Heart left ventricle (tissue), 13 donors: Measurements from ENCODE around the gene SART1.

Source experiments
- CTCF ChIP-seq, 12 donors: fragments of 200-600 bp; sonication (generic) in 4 of 12; IDR thresholded peaks; one replicate each; pipeline versions ENCODE4 v1.5.0 to v1.8.0; 2018 to 2022; ENCODE audit warnings: antibody characterized with exemption in 12 of 12, mild to moderate bottlenecking in 5 of 12
- POLR2A ChIP-seq, 2 donors: fragments of 450-650 bp; IDR thresholded peaks; one replicate each; pipeline ENCODE4 v1.6.1; 2017; ENCODE audit warnings: antibody characterized with exemption in 2 of 2, mild to moderate bottlenecking in 2 of 2, moderate library complexity in 2 of 2
- donor health status: ischemic (EF 13 %, LVEDD 7.1; RV severe dilation, severe dysfunction).
- donor health status: DM: no; HTN: yes; CAD: no.
- donor health status: DM: no; HTN: no; CAD: no.
- donor health status: ischemic (EF 25% LVEDD 6.9; RV normal size, moderate dysfunction).
- donor health status: ischemic (EF 25% LVEDD 5.7; RV mildly dilated, moderate dysfunction).
- donor health status: ischemic (EF 35%, LVEDD 5.7; RV mildly dilated, moderate dysfunction).
- donor health status: nonischemic (EF 11% LVEDD 7.7; RV severe dilation, severe dysfunction).
- donor health status: DM: yes; HTN: yes; CAD: no.
- donor health status: PGD.
- donor health status: ischemic (EF 29% LVEDD 5.4; RV normal size, mild dysfunction).
- donor health status: nonischemic (EF 23%, LVEDD 6.1; RV moderate dilation, normal function).

DNA sequence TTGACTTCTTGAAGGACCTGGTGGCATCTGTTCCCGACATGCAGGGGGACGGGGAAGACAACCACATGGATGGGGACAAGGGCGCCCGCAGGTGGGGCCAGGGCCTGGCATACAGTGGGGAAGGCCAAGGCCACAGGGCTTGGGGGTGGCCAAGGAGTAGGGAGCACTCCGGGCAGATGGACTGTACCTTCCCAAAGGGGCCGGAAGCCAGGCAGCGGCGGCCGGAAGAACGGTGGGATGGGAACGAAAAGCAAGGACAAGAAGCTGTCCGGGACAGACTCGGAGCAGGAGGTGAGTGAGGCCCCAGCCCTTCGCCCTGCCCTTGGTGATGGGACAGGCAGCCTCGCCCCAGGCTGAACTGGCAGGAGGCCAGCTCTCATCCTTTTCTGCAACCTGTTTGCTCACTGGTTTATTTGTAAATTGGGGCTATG, 41.1 kb upstream of the SART1 start:
- TF ChIP-seq CTCF (IDR thresholded peaks at IDR 0.05) = no peak
- no peak for TF ChIP-seq POLR2A (IDR thresholded peaks at IDR 0.05)
